ENCODE data around the gene PSMD6. TPM values are rescaled to one million over a fixed set of nuclear protein-coding genes. Genes with fewer than 3 reads are reported as not detected.

Gene PSMD6
- total and polyA plus RNA-seq, 2 donors (not counting 1 experiment from before 2014, with no cell fraction given): 79.1 to 89.0 TPM

GRCh38 chr3:64046592-64046991 lies 23.3 kb upstream of the PSMD6 start:
- Histone ChIP-seq H2AFZ (ENCODE audit: low read length) (no peak overlapping the region), H3K9me3 (ENCODE audit: control insufficient read depth, insufficient read depth, low read depth, low read length) (no peaks in the 10 kb centered on the region), H3K27ac (ENCODE audit: insufficient read depth, low read length) (no peak overlapping the region), H3K4me1 (ENCODE audit: control insufficient read depth, extremely low read depth, insufficient read depth, low read length) (no peaks in the 10 kb centered on the region), H3K4me3 (replicated peaks in 1 of 4; ENCODE audit: control extremely low read depth in 1 of 4, insufficient read depth in 1 of 4, low read depth in 3 of 4, low read length in 4 of 4) (no peak overlapping the region), H3K79me2 (ENCODE audit: control insufficient read depth, insufficient read depth, low read length) (no peaks in the 10 kb centered on the region), H3K9ac (ENCODE audit: insufficient read depth, low read length) (no peak overlapping the region), H4K20me1 (ENCODE audit: control insufficient read depth, extremely low read depth, insufficient read depth, low read length) (no peaks in the 10 kb centered on the region), H3K4me2 (ENCODE audit: extremely low read depth, insufficient read depth, low read length) (no peak overlapping the region), H3K27me3 (ENCODE audit: control insufficient read depth, insufficient read depth, low read length) (no peaks in the 10 kb centered on the region), H3K36me3 (ENCODE audit: control insufficient read depth, insufficient read depth, low read length) (no peaks in the 10 kb centered on the region)
- no peak for DNase-seq (ENCODE audit: low read depth in 2 of 2)
- TF ChIP-seq EZH2 (IDR thresholded peaks at IDR 0.05; ENCODE audit: low read length, missing control alignments): no peak
- TF ChIP-seq, protein P1, sequence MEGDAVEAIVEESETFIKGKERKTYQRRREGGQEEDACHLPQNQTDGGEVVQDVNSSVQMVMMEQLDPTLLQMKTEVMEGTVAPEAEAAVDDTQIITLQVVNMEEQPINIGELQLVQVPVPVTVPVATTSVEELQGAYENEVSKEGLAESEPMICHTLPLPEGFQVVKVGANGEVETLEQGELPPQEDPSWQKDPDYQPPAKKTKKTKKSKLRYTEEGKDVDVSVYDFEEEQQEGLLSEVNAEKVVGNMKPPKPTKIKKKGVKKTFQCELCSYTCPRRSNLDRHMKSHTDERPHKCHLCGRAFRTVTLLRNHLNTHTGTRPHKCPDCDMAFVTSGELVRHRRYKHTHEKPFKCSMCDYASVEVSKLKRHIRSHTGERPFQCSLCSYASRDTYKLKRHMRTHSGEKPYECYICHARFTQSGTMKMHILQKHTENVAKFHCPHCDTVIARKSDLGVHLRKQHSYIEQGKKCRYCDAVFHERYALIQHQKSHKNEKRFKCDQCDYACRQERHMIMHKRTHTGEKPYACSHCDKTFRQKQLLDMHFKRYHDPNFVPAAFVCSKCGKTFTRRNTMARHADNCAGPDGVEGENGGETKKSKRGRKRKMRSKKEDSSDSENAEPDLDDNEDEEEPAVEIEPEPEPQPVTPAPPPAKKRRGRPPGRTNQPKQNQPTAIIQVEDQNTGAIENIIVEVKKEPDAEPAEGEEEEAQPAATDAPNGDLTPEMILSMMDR (conservative IDR thresholded peaks at IDR 0.05 in 1 of 2, IDR thresholded peaks at IDR 0.05 in 1 of 2; ENCODE audit: low read depth in 1 of 2, low read length in 2 of 2): no peak

- no peak overlapping the region for H3K4me3 ChIP-seq (replicated peaks in 1 of 4; ENCODE audit: control extremely low read depth in 1 of 4, insufficient read depth in 1 of 4, low read depth in 3 of 4, low read length in 4 of 4)
- H3K4me1 ChIP-seq (ENCODE audit: control insufficient read depth, extremely low read depth, insufficient read depth, low read length): no peaks in the 10 kb centered on the region
- no peak overlapping the region for H3K4me2 ChIP-seq (ENCODE audit: extremely low read depth, insufficient read depth, low read length)
- H3K79me2 ChIP-seq (ENCODE audit: control insufficient read depth, insufficient read depth, low read length): no peaks in the 10 kb centered on the region
- H3K9me3 ChIP-seq (ENCODE audit: control insufficient read depth, insufficient read depth, low read depth, low read length): no peaks in the 10 kb centered on the region
- H3K9ac ChIP-seq (ENCODE audit: insufficient read depth, low read length): no peak overlapping the region
- no peak overlapping the region for H3K27ac ChIP-seq (ENCODE audit: insufficient read depth, low read length)
- DNase-seq (ENCODE audit: low read depth in 2 of 2): no peak
- no peaks in the 10 kb centered on the region for H3K27me3 ChIP-seq (ENCODE audit: control insufficient read depth, insufficient read depth, low read length)
- no peaks in the 10 kb centered on the region for H3K36me3 ChIP-seq (ENCODE audit: control insufficient read depth, insufficient read depth, low read length)
- TF ChIP-seq, protein P1 (conservative IDR thresholded peaks at IDR 0.05 in 1 of 2, IDR thresholded peaks at IDR 0.05 in 1 of 2; ENCODE audit: low read depth in 1 of 2, low read length in 2 of 2): no peak
- no peak for TF ChIP-seq EZH2 (IDR thresholded peaks at IDR 0.05; ENCODE audit: low read length, missing control alignments)
- no peaks in the 10 kb centered on the region for H4K20me1 ChIP-seq (ENCODE audit: control insufficient read depth, extremely low read depth, insufficient read depth, low read length)
- no peak overlapping the region for H2AFZ ChIP-seq (ENCODE audit: low read length)
These were observed 19.7 kb upstream of the PSMD6 start for GRCh38 chr3:64042952-64043351.

GRCh38 chr3:64039981-64040733 lies 16.9 kb upstream of the PSMD6 start:
- Histone ChIP-seq H3K9ac (ENCODE audit: insufficient read depth, low read length) (no peak overlapping the region), H3K27ac (ENCODE audit: insufficient read depth, low read length) (no peak overlapping the region)

More at GRCh38 chr3:64039981-64040733, 16.9 kb upstream of the PSMD6 start:
- H3K9me3 ChIP-seq (ENCODE audit: control insufficient read depth, insufficient read depth, low read depth, low read length): no peaks in the 10 kb centered on the region
- no peaks in the 10 kb centered on the region for H3K36me3 ChIP-seq (ENCODE audit: control insufficient read depth, insufficient read depth, low read length)
- TF ChIP-seq, protein P1 (conservative IDR thresholded peaks at IDR 0.05 in 1 of 2, IDR thresholded peaks at IDR 0.05 in 1 of 2; ENCODE audit: low read depth in 1 of 2, low read length in 2 of 2): no peak
- no peak for TF ChIP-seq EZH2 (IDR thresholded peaks at IDR 0.05; ENCODE audit: low read length, missing control alignments)
- no peak overlapping the region for H3K4me2 ChIP-seq (ENCODE audit: extremely low read depth, insufficient read depth, low read length)
- no peak overlapping the region for H3K4me3 ChIP-seq (replicated peaks in 1 of 4; ENCODE audit: control extremely low read depth in 1 of 4, insufficient read depth in 1 of 4, low read depth in 3 of 4, low read length in 4 of 4)
- H3K79me2 ChIP-seq (ENCODE audit: control insufficient read depth, insufficient read depth, low read length): no peaks in the 10 kb centered on the region
- no peaks in the 10 kb centered on the region for H4K20me1 ChIP-seq (ENCODE audit: control insufficient read depth, extremely low read depth, insufficient read depth, low read length)
- H2AFZ ChIP-seq (ENCODE audit: low read length): no peak overlapping the region
- no peak for DNase-seq (ENCODE audit: low read depth in 2 of 2)
- no peaks in the 10 kb centered on the region for H3K4me1 ChIP-seq (ENCODE audit: control insufficient read depth, extremely low read depth, insufficient read depth, low read length)
- H3K27me3 ChIP-seq (ENCODE audit: control insufficient read depth, insufficient read depth, low read length): no peaks in the 10 kb centered on the region
